HG03064 (cell line): Measurements from ENCODE around the gene SLC6A11.

ENCODE experiments used
- ATAC-seq: cut with Tn5 transposase; IDR thresholded peaks from one replicate; pipeline ENCODE4 v1.9.1; 2021; ENCODE audit warnings: low read depth; ENCODE audit not compliant: unreplicated experiment

SLC6A11 gene

DNA sequence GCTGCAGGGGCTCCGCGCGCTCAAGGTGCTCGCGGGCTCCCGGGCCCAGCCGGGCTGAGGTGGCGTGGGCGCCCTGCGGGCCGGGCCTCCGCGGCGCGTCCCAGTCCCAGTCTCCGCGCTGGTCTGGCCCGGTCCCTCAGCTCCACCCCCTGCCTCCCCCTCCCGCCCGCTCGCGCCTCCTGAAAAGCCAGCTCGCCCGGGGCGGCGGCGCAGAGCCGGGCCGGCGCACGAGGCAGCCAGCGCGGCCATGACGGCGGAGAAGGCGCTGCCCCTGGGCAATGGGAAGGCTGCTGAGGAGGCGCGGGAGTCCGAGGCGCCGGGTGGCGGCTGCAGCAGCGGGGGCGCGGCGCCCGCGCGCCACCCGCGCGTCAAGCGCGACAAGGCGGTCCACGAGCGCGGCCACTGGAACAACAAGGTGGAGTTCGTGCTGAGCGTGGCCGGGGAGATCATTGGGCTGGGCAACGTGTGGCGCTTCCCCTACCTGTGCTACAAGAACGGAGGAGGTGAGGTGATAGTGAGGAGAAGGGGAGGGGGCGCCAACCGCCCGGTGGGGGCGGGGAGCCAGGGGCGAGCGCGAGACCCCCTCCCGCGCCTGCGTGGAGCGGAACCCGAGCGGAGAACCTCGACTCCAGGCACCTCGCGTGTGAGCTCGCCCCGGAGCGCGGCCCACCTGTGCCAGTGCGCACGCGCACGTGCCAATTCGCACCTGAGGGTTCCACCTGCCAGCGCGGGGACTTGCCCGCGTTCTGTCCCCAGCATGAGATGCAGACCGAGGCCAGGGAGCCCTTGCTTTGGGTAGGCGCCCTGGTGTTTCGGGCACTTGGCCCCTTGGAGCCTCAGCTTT, at the start of gene SLC6A11:
TSS of gene SLC6A11 (plus strand) at position 210 of the 844 bp plus-strand sequence. CDS start at position 248, 38 bp downstream.
- ATAC-seq: no peak

DNA sequence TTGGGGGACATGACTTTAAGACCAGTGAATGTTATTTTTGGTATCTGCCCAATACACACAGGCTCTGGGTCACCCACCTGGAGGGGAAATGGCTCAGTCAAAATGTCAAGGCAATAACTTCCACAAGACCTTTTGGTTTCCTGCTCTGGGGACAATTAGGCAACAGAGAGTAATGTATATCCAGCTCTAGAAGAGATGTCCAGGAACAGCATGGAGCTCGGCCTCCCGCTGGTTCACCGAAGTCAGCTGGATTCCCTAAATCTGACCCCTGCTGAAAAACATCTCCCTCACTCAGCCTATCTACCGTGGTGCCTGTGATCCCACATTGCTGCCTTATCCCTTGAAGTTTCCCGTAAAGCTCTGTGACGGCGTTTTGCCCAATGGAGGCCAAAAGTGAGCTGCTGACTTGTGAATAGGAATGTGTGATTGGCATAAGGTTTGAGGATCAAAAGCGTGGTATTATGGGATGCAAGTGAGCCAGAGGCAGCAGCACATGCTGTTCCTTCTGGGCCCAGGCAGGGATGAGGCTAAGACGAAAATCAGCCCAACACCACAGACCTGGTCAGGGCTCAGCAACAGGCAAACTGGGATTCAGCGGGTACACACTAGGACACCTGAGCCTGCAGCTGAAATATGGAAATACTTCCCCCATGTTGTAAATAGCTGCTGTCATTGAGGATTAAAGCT, 47.2 kb upstream of the SLC6A11 start:
- ATAC-seq: no peak

DNA sequence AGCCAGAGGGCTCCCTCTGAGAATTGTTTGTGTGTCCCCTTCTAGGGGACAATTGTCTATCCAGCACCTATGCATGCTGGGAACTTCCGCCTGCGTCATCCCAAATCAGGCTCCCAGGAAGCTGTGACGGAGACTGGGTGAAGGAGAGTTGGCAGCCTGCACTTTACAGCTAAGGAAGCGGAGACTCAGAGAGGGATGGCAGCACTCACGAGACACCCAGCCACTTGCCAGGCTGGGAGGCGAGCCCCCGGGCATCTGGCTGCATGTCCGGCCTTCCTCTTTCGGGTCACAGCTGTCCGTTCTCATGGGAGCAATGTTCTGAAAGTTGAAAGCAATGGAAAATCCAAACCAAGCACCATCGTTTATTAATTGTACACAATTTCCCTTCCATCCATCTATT, 45.5 kb upstream of the SLC6A11 start:
- no peak for ATAC-seq

DNA sequence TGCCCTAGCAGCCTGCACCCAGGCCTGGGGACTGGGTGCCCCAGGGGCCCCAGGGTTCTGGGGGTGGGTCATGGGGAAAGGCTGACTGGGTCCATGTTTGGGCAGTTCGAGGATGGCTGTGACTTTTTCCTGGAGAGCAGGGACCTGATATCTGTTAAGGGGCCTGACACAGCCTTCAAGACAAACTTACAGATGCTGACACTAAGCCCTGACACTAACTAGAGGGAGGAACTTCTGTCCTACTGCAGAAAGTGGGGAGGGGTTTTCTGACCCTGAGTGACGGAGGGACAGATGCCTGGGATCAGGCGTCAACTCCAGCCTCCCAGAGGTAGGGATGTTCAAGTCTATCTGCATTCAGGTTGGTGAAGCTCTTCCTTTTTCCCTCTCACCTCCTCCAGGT, 45.0 kb upstream of the SLC6A11 start:
- ATAC-seq: no peak

DNA sequence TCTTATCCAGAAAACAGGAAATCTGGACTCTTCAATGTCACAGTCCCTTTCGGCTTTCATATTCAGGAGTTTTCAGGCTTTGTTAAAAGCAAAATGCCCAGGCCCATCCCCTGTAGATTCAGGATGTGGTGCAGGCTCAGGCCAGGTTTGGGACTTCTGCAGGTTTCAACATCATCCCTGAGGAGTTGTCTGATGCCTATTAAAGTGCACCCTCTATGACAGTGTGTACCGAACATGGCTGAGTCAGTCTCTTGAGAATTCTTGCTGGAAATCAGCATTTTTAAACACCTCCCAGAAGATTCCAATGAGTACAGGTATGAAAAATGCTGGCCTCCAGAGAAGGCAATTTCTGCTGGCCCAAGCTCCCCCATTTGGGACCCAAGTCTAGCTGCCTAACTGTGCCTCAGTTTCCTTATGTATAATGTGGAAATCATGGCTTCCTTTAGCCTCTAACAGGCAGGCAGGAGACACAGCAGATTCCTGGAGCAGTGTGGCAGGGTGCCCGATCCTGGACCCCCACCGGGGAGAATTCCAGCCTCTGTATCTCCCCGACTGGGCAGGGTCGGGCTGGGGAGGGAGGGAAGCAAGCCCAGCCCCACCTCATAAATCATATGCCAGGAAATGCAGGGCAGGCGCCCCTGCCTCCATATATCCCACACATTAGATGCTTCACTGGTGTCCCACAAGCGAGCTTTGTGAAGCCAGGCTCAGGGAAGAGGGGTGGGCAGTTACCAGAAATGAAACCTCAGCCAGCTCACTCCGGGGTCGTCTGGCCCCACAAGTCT, 44.4 kb upstream of the SLC6A11 start:
- ATAC-seq: no peak

DNA sequence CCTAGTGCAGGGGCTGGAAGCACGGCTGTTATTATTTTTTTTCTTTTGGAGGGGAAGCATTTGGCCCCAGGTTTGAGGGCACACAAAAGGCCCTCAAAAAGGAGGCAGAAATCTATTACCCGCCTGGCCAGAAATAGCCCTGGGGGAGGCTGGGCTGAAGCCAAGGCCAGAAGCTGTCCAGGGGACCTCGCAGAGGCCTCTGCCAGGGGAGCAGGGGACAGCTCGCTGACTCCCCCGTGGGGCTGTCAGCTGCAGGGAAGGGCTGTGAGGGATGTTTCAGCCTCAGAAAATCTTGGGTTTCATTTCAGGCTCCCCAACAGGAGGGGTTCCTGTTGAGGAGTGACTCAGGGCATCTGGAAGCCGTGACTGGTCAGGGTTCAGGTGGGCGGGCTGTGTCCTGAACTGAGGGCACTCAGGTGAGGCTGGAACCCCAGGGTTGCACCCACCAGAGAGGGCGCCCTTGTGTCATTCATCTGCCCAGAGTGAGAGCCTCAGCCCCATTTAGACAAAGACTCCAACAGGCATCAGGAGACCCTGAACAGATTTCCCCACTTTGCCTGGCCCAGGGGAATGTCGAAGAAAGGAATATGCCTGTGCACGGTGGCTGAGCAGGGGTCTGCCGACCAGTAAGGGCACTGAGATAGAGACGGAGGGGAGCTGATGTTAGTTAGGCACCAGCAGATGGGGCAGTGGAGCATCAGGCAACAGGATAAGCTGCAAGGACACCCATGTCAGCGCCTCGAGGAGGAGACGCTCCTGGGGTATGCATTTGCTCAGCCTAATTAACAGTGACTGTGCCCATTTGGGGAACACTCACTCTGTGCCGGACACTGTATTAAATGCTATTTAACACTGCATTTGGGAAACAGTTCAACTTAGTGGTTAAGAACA, 43.5 kb upstream of the SLC6A11 start:
- no peak for ATAC-seq

DNA sequence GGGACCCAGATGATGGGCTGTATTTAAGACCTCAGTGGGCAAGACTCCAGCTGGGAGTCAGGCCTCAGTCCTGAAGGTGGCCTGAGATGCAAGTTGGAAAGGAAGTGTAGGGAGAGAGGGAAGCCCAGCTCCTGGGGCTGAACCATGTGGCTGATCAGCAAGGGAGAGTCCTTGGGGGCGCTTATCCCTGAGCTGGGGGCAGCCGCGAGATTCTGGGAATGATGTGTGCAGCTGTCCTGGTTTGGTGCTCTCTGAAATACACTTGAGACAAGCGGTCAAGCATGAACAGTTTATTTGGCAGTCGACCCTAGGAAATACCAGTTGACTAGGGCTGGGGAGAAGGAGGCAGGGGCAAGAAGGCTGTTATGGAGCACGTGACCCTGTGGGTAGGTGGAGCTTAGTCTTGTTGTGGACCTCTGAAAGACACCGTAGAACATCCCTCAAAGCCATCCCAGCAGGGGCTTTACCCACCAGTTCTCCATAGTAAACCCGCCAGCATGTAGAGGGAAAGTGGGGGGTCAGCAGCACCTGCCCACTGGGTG, 41.8 kb upstream of the SLC6A11 start:
- ATAC-seq: no peak

DNA sequence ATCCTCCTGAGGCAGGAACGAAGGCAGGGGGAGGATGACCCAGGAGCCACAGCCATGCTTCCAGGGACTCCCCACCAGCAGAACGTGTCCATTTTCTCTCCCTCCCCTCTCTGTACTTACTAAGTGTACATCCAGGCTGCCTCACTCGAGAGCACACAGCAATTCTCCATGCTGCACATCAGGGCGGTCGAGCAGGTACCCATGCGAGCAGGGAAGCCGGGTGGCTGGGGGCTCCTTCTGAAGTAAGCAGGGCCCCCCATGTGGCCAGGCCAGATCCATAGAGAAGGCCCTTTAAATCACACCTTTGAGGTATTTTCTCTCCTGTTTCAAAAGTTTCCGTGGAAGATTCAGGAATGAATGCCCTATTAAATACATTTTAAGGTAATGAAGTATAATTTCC, 41.2 kb upstream of the SLC6A11 start:
- no peak for ATAC-seq

DNA sequence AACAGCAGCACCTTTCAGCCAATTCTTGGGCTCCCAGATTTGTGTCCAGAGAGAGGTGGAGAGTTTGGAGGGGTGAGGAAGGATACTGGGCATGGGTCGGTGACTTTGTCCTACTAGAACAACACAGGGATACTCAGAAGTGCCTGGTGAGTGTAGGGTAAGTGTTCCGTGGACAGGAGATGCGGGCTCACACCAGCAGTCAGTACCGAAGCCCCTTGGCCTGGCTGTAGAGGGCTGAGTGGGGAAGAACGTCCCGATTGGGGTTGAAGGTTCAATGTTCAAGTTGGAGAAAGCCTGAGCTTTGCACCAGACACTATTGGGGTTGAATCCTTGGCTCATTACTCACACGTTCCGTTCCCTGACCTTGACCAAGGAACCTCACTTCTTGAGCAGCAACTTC, 40.8 kb upstream of the SLC6A11 start:
- no peak for ATAC-seq

DNA sequence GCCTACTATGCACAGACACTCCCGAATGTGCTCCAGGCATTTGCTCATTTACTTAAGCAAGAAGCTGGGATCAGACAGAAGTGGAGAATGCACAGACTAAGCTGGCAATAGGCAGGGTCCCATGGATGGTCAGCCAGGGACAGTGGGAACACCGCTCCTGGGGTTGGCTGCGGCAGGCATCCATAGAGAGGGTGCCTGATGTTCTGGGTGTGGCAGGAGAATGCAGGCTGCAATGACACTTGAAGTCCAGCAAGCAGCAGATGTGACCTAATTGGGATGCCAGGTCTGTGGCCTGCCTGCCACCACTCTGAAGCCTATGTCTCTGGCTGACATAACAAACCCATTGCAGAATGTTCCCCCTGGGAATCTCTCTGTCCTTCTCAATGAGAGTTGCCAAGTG, 40.2 kb upstream of the SLC6A11 start:
- no peak for ATAC-seq

DNA sequence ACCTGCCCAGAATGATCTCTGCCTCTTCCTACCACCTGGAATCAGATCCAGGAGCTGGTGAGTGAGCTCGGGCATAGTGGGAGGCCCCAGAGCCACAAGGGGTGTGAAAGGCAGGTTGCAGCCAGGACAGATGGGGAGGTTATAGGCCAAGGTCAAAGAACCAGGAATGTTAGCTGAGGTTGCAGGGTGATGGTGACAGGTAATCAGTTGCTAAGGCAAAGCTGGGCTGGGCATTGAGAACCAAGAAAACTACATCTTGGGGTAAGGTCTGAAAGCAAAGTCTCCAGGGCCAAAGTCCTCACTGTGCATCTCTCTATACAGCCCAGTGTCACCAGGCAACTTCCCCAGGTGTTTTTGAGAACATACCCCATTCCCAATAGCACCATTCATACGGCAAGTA, 38.4 kb upstream of the SLC6A11 start:
- ATAC-seq: no peak

DNA sequence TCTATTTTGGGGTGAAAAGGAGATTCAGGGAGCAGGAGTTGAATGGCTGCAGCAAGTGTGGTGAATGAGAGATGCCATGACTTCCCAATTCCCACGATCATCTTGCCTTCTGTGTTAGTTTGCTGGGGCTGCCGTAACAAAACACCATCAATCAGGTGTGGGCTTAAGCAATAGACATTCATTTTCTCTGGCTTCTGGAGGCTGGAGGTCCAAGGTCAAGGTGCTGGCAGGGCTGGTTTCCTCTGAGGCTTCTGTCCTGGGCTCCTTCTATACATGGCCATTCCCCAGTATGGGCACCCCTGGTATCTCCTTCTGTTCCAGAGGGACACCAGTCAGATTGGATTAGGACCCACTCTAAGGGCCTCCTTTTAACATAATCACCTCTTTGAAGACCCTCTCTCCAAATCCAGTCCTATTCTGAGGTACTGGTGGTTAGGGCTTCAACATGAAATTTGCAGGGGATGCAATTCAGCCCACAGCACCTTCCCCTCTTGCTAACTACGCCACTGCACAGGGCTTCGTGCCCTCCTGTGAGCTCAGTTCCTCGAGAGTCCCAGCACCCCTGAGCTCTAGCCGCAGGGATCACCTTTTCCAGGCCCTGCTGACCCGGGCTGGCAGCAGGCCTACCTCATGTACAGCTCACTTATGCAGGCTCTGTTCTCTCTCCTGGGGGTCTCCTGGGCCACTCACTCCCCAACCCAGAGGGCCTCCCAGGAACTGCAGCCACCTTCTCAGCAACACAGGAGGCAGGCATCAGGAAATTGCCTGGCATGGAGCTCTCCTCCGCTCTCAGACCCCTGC, 37.3 kb upstream of the SLC6A11 start:
- ATAC-seq: no peak

DNA sequence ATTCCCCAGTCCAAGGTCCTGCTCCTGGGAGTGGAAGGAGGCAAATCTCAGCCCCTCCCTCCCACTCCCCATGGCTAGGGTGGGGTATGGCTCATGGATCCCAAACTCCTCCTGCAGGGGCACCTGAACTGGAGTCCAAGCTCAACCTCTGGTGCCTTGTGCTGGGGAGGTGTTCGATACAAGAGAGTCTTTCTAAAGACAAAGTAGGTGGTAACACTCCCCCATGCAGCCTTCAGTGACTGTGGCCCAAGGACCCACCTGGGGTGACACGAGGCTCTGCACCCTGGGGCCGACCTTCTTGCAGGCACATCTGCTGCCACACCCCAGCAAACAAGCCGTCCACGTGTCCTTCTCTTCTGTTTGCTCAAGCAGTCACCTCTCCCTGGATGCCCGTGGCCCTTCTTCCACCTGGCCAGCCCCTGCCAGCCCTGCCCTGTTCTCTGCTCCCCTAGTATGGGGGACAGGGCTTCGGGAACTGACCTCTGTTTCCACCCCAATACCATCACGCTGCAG, 36.7 kb upstream of the SLC6A11 start:
- no peak for ATAC-seq

DNA sequence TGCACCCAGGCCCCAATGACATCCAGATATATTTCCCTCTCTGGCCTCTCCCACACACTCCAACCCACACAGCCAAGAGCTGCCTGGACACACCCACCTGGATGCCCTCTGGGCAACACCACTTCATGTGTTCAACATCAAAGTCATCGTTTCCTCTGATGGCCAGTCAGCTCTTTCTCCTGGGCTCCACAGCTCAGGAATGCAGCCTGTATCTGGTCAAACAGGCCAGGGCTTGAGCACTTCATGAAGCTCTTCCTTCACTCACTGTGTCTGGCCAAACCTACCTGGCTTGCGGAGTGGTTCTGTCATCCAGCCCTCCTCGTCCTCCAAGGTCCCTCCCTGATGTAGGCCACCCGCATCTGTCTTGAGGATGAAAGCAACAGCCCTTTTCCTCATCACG, 35.8 kb upstream of the SLC6A11 start:
- no peak for ATAC-seq

DNA sequence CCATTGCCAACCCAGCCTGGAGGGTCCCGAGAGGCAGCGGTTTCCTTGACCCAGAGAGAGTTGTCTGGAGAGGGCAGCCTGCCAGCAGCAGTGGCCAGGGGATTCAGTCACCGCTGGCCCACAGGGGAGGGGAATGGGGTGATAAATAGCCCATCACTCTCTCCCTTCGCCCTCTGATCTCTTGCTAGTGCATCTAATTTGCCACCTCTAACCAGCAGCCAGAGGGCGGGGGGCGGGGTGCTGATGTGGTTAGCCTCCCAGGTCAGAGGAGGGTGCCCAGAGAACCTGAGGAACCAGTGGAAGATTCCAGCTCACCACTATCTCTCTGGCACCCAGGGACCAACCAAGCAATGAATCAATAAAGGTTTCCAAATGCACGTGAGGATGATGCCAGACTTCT, 35.1 kb upstream of the SLC6A11 start:
- ATAC-seq: no peak

DNA sequence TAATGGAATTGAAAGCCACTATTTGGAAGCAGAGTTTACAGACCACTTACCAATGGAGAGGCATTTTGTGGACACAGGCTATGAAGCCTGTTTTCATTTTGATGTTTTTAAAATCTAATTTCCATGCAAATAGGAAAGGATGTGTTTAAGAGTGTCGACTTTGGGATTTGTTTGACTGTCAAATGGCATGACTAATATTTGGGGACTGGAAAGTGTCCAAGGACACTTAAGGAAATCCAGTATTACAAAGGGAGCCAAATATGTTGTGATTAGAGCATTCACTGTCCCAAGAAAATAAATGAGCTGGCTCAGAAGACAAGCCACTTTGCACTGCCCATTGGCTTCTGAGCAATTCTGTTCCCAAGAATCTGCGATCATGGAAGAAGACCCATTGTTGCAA, 34.0 kb upstream of the SLC6A11 start:
- ATAC-seq: no peak

DNA sequence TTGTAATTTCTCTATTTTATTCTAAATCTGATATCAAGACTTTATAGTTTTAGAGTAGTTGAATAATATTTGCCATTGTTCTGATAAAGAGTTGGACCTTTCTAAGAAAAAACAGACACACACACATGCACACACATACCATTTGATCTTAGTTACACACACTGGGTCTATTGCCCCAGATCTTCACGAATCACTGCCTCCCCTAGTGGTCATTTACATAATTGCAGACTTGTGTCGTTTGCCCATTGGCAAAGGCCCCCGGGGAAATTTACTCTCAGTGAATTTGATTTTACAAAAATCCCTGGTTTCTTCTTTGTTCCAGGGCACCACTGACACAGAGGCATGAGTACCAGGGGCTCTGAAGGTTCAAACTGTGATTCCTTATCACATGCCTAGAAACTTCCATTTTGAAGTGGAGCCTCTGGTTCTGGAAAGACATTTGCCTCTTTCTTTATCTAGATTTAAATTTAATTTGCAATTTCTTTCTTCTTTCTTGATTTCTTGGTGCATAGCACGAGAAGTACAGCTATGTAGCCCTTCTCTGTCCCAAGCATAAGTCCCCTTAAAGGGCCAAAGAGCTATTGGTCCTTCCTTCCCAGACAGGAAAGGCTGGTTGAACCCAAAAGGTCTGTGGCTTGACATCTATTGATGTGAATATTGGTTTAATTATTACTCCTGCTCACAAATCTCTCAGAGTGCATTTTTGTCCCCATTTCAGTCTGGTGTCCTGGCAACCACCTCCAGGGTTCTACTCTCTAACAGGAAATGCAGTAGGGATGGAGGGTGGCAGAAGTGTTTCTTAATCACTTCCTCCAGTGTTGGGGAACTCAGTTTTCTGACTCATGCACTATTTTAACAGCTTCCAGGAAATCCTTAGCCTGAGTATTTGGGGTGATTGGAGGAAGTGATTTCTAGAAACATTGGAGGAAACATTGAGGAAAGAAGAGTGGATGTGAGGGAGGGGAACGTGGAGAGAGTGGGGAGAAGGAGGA, 32.4 kb upstream of the SLC6A11 start:
- no peak for ATAC-seq

DNA sequence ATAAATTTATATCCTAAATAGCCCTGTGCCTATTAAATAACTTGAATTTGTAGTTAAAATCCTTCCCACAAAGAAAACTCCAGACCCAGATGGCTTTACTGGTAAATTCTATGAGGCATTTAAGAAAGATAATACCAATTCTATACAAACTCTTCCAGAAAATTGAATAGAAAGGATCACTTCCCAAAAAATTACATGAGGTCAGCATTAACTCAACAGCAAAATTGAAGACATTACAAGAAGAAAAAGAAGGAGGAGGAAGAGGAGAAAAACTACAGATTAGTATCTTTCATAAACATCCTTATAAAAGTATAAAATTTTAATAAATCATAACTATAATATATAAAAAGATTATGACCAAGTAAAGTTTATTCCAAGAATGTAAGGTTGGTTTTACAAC, 29.4 kb upstream of the SLC6A11 start:
- ATAC-seq: no peak
